Astrocyte (in vitro differentiated cells and primary cell): Measurements from ENCODE around the gene SP3. TPM values are rescaled to one million over a fixed set of nuclear protein-coding genes. Genes with fewer than 3 reads are reported as not detected.

Experiments used
- DNase-seq: peaks from one replicate; pipeline ENCODE4 v3.0.0-alpha.2; 2010; ENCODE audit warnings: low read depth
- FAIRE-seq: peaks from 2 replicates; lab custom pipeline; 2011; peaks lifted over from hg19 to GRCh38; lab: Jason Lieb, UNC
- H2AFZ ChIP-seq: 2 replicates; pipeline ENCODE4 v1.6.0; 2012; ENCODE audit warnings: low read depth, low read length, inconsistent platforms
- H3K27ac ChIP-seq: 2 replicates; pipeline ENCODE4 v1.5.1; 2011; ENCODE audit warnings: low read depth, low read length, inconsistent platforms
- H3K27me3 ChIP-seq: 2 replicates; pipeline ENCODE4 v1.6.0; 2011; ENCODE audit warnings: low read length, inconsistent platforms; ENCODE audit not compliant: insufficient read depth
- H3K36me3 ChIP-seq: 2 replicates; pipeline ENCODE4 v1.5.1; 2011; ENCODE audit warnings: low read length, inconsistent platforms; ENCODE audit not compliant: insufficient read depth
- H3K4me1 ChIP-seq: 2 replicates; pipeline ENCODE4 v1.5.1; 2011; ENCODE audit warnings: low read length, inconsistent platforms; ENCODE audit not compliant: insufficient read depth
- H3K4me2 ChIP-seq: 2 replicates; pipeline ENCODE4 v1.6.0; 2012; ENCODE audit warnings: low read length, inconsistent platforms
- H3K4me3 ChIP-seq: 2 replicates; pipeline ENCODE4 v1.5.1; 2011; ENCODE audit warnings: low read depth, mild to moderate bottlenecking, low read length, inconsistent platforms; ENCODE audit not compliant: insufficient read depth
- H3K79me2 ChIP-seq: 2 replicates; pipeline ENCODE4 v1.6.0; 2012; ENCODE audit warnings: mild to moderate bottlenecking, low read length, inconsistent platforms; ENCODE audit not compliant: insufficient read depth
- H3K9ac ChIP-seq: 2 replicates; pipeline ENCODE4 v1.6.0; 2012; ENCODE audit warnings: mild to moderate bottlenecking, low read length, inconsistent platforms
- H3K9me3 ChIP-seq: 2 replicates; pipeline ENCODE4 v1.5.1; 2012; ENCODE audit warnings: low read depth, mild to moderate bottlenecking, low read length, inconsistent platforms; ENCODE audit not compliant: insufficient read depth
- H4K20me1 ChIP-seq: 2 replicates; pipeline ENCODE4 v1.6.0; 2012; ENCODE audit warnings: low read length, inconsistent platforms; ENCODE audit not compliant: insufficient read depth
- H3K27ac Mint-ChIP-seq: one replicate; pipeline ENCODE4 v1.8.0; 2021; ENCODE audit warnings: mild to moderate bottlenecking, mixed read lengths; ENCODE audit not compliant: unreplicated experiment
- H3K27me3 Mint-ChIP-seq: one replicate; pipeline ENCODE4 v1.8.0; 2021; ENCODE audit warnings: low read depth, mixed read lengths; ENCODE audit not compliant: unreplicated experiment
- H3K36me3 Mint-ChIP-seq: one replicate; pipeline ENCODE4 v1.8.0; 2021; ENCODE audit warnings: low read depth, mixed read lengths; ENCODE audit not compliant: unreplicated experiment
- H3K4me1 Mint-ChIP-seq: one replicate; pipeline ENCODE4 v1.8.0; 2021; ENCODE audit warnings: low read depth, mixed read lengths; ENCODE audit not compliant: unreplicated experiment
- H3K4me3 Mint-ChIP-seq: one replicate; pipeline ENCODE4 v1.8.0; 2021; ENCODE audit warnings: mild to moderate bottlenecking, moderate library complexity, mixed read lengths; ENCODE audit not compliant: unreplicated experiment
- H3K9me3 Mint-ChIP-seq: one replicate; pipeline ENCODE4 v1.8.0; 2021; ENCODE audit warnings: mild to moderate bottlenecking, mixed read lengths; ENCODE audit not compliant: unreplicated experiment
- CTCF ChIP-seq: IDR thresholded peaks from 2 replicates; pipeline ENCODE4 v1.5.1; 2011; ENCODE audit warnings: low read depth, mild to moderate bottlenecking, inconsistent platforms, low read length, moderate library complexity; ENCODE audit not compliant: insufficient read depth
- EZH2 ChIP-seq: IDR thresholded peaks from 2 replicates; pipeline ENCODE4 v1.6.1; 2012; ENCODE audit warnings: mild to moderate bottlenecking, low read length, inconsistent platforms; ENCODE audit not compliant: insufficient read depth
- total RNA-seq: library from RNA; stranded (reverse); gene quantifications from 2 replicates; pipeline ENCODE4 v1.2.1, GENCODE V29; 2021

The SP3 gene
- total RNA-seq, 1 donor from 2014 or later = 59.6 TPM

DNA sequence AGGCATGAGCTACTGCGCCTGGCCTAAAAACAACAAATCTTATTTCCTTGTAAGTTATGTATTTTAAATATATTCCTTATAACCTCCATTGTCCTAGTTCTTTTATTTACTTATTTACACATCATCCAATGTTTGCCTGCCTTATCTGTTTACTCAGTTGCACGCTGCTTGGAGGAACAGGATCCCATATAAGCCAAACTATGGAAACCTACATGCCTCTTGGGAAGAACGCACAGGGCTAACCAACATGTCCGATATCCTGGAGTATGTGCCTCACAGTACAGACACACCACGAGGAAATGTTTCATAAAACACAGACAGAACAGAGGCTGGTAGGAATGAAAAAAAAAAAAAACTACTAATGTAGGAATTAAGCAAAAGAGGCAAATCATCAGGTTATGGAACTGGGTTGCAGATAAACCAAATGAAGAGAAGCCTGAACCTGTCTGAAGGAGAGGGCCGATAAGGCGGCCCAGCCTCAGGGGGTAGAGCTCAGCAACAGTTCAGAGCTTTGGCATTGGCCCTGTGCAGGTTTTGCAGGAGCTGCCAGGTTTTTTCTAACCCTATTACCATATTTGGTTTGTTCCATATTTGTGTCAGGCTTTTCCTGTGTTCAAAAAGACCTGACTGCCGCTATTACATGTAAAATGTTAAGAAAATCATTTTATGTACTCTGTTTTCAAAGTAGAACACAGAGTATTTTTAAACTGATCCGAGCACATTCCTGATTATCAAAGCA, 19.9 kb upstream of the SP3 start:
- H3K9me3 ChIP-seq = no peaks in the 10 kb centered on the region
- H3K4me3 Mint-ChIP-seq = no peak overlapping the region
- H3K27me3 ChIP-seq = no peaks in the 10 kb centered on the region
- no peaks in the 10 kb centered on the region for H3K9me3 Mint-ChIP-seq
- no peaks in the 10 kb centered on the region for H3K27me3 Mint-ChIP-seq
- DNase-seq = no peak
- H2AFZ ChIP-seq = no peak overlapping the region
- H3K27ac ChIP-seq = no peak overlapping the region
- no peak overlapping the region for H3K27ac Mint-ChIP-seq
- no peaks in the 10 kb centered on the region for H3K36me3 ChIP-seq
- peaks cover 12% of the 10 kb centered on the region for H3K4me1 ChIP-seq
- no peak for FAIRE-seq
- H3K79me2 ChIP-seq = no peaks in the 10 kb centered on the region
- H3K36me3 Mint-ChIP-seq = no peaks in the 10 kb centered on the region
- no peak overlapping the region for H3K4me2 ChIP-seq
- no peak overlapping the region for H3K9ac ChIP-seq
- H4K20me1 ChIP-seq = no peaks in the 10 kb centered on the region
- H3K4me1 Mint-ChIP-seq = peaks cover 5% of the 10 kb centered on the region
- TF ChIP-seq CTCF (no peak), EZH2 (no peak)
- no peak overlapping the region for H3K4me3 ChIP-seq

GRCh38 chr2:173983391-173983871, 18.3 kb upstream of the SP3 start:
- peak overlapping the region; percentile 14 for H3K27ac Mint-ChIP-seq
- H3K27ac ChIP-seq = no peak overlapping the region

More at GRCh38 chr2:173983391-173983871, 18.3 kb upstream of the SP3 start:
- Histone ChIP-seq H3K9ac (no peak overlapping the region), H3K4me2 (peak overlapping the region; percentile 24), H3K79me2 (no peaks in the 10 kb centered on the region), H3K4me1 (peaks cover 12% of the 10 kb centered on the region), H3K4me3 (no peak overlapping the region), H4K20me1 (no peaks in the 10 kb centered on the region), H3K36me3 (no peaks in the 10 kb centered on the region), H2AFZ (peak overlapping the region; percentile 29), H3K27me3 (no peaks in the 10 kb centered on the region), H3K9me3 (no peaks in the 10 kb centered on the region)
- H3K9me3 Mint-ChIP-seq = no peaks in the 10 kb centered on the region
- no peaks in the 10 kb centered on the region for H3K27me3 Mint-ChIP-seq
- FAIRE-seq = no peak
- H3K36me3 Mint-ChIP-seq = no peaks in the 10 kb centered on the region
- TF ChIP-seq EZH2 (no peak), CTCF (no peak)
- no peak overlapping the region for H3K4me3 Mint-ChIP-seq
- peaks cover 8% of the 10 kb centered on the region for H3K4me1 Mint-ChIP-seq
- no peak for DNase-seq
